ENCODE measurements around the gene RHCG.

Gene RHCG

DNA sequence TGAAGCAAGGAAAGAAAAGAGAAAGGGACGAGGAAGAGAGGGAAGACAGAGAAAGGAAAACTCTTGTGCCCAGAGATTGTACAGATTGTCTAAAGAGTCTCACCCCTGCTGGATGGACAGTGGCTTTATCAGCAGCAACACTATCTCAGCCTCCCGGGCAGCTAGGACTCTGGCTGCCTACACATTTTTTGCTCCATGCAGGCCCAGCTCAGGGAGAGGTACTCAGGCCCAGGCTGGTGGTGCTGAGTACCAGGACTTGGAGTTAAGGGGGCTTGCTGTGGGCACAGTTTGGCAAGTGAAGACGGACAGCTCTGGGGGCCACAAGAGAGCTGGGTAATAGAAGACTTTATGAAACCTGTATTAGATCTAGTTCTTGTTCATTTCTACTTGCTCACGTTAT, 19.1 kb upstream of the RHCG start:
- no peak for DNase-seq
- TF ChIP-seq POLR2A (IDR thresholded peaks at IDR 0.05; ENCODE audit: low read length): no peak
- no peak for TF ChIP-seq GATA1 (IDR thresholded peaks at IDR 0.05; ENCODE audit: low read depth, low read length)

DNA sequence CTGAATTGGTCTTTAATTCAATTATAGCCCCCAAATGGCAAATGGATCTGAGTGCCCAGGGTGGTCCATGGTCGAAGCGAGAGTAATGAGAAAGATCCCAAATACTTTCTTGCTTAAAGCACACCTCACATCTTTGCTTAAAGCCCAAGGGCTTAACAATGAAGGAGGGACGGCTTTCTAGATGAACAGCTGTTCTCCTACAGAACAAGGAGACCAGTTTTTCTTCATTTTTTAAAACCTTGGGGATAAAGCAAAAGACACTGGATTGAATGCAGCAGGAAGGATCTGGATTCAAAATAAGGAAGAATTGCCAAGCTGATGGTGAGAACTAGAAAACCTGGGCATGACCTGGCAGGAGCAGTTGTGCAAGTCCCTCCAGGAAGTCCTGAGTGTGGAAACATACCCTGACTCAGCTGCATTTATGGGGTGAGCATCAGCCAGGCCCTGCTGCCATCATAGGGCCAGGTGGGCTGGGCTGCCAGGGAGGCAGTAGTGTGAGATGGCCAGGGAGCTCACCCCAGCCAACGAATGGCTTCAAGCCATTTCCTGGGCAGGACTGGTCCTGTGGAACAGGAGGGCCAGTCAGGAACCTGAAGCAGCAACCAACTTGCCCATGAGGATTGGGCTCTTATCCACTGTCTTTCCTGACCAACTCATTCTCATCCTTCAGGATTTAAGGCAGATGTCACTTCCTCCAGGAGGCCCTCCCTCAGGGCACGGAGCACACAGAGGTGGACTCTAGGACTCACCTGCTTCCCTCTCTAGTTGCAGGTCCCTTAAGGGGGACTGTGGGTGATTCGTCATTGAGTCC, 18.4 kb upstream of the RHCG start:
- TF ChIP-seq GATA1 (IDR thresholded peaks at IDR 0.05; ENCODE audit: low read depth, low read length) (no peak), POLR2A (IDR thresholded peaks at IDR 0.05; ENCODE audit: low read length) (no peak)
- no peak for DNase-seq

DNA sequence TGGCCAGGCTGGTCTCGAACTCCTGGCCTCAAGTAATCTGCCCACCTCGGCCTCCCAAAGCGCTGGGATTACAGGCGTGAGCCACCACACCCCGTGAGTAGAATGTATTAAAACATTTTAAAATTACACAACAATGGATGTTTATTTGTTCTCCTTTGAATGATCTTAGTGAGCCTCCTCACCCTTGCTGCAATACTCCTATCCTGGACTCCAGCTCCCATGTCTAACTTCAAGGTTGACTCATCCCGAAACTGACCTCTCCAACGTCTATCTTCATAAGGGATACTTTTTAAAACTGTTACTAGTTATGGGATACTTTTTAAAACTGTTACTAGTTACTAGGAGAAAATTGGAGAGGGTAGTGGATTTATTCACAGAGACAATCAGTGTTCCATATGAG, 17.8 kb upstream of the RHCG start:
- no peak for DNase-seq
- TF ChIP-seq POLR2A (IDR thresholded peaks at IDR 0.05; ENCODE audit: low read length) (no peak), GATA1 (IDR thresholded peaks at IDR 0.05; ENCODE audit: low read depth, low read length) (no peak)

DNA sequence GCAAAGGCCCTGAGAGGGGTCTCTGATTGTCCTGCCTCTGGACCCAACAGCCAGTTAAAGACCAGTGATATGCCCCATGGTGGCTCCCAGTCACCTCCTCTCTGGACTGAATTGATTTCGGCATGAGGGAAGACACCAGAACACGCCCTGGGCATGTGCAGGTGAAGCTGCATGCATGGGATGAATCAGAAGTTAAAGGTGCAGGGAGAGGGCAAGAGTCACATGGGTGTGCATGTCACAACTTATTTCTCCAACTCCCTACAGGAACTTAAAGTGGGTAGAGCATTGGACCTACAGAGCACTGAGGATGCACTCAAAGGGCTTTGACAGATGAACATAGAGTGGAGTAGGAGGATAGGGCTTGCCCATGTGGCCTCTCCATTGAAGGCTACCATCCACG, 16.9 kb upstream of the RHCG start:
- DNase-seq: no peak
- TF ChIP-seq POLR2A (IDR thresholded peaks at IDR 0.05; ENCODE audit: low read length): no peak
- no peak for TF ChIP-seq GATA1 (IDR thresholded peaks at IDR 0.05; ENCODE audit: low read depth, low read length)

DNA sequence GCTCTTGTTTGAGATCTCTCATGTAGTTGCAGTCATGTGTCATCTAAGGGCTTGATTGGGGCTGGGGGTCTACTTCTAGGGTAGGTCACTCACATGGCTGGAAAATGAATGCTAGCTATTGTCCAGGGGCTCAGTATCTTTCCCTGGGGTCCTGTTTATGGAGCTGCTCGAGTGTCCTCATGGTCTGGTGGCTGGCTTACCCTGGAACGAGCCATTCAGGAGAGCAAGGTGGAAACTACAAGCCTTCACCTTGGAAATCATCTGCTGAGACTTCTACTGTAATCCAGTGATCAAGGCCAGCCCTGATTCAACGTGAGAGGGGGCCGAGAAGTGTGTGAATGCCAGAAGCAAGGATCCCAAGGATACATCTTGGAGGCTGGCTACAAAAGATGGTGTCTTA, 16.2 kb upstream of the RHCG start:
- TF ChIP-seq POLR2A (IDR thresholded peaks at IDR 0.05; ENCODE audit: low read length) (no peak), GATA1 (IDR thresholded peaks at IDR 0.05; ENCODE audit: low read depth, low read length) (no peak)
- no peak for DNase-seq

DNA sequence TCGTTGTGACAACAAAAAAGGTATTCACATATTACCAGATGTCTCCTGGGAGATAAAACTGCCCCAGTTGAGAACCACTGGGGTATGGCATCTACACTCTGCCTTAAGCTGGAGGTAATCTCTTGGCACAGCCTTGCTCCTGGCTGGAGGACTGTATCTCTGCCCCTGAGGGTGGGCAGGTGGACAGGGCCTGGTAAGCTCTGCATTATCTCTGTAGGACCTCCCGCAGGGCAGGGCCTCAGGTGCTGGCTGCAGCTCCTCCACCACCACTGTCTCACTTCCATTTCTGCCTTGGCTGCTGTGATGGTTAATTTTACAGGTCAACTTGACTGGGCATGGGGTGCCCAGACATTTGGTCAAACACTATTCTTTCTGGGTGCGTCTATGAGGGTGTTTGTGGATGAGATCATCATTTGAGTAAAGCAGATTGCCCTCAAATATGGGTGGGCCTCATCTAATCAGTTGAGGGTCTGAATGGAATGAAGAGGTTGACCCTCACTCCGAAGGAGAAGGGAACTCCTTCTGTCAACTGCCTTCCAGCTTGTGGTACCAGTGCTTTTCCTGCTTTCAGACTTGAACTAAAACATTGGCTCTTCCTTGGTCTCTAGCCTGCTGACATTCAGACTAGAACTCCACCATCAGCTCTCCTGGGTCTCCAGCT, 9.8 kb upstream of the RHCG start:
- TF ChIP-seq POLR2A (IDR thresholded peaks at IDR 0.05; ENCODE audit: low read length): no peak
- no peak for TF ChIP-seq GATA1 (IDR thresholded peaks at IDR 0.05; ENCODE audit: low read depth, low read length)
- DNase-seq: no peak

DNA sequence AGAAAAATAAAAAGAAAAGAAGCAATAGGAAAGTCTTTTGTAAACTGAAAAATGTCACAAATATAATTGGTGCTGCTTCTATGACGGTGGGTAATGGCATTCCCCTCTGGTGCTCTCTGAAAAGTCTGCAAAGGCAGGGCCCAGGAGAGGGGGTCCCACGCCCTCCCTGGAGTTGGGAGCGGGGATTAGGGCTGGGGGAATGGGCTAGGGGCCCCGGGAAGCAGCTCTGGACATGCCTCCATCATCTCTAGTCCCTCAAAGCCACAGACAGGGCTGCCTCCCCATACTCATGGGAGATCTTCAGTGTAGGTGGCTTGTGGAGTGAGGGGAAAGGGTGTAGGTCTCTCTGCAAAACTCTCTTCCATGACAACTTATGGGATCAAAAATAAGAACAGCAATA, 7.8 kb upstream of the RHCG start:
- DNase-seq: no peak
- no peak for TF ChIP-seq POLR2A (IDR thresholded peaks at IDR 0.05; ENCODE audit: low read length)
- TF ChIP-seq GATA1 (IDR thresholded peaks at IDR 0.05; ENCODE audit: low read depth, low read length): no peak

DNA sequence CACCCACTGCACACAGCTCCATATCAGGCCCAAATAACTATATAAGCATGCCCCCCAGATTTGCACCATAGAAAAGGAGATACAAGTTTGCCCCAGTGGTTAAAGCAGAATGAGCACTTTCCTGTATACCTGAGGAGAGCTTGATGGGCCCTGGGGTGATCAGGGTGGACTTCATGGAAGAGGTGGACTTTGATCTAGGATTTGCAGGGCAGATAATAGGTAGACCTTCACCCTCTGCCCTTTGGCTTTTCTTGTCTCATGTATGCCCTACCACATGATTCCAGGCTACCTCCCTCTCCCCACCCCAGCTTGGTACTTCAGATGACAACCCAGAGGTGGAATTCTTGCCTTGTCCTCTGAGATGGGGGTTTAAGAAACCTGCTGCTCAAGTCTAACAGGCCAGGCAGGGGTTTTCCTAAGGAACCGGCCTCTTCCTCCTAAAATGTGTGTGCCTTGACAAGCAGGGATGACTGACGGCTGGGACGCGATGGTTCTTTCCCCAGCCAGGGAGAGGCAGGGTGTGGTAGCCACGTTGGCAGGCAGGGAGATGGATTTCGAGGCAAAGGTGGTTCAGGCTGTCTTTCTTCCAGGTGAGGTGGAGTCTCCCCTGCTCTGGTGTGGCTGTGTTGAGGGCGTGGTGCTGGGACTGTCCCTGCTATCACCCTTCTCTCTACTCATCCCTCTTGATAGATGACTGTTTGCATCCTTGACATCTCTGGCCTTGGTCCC, 6.6 kb upstream of the RHCG start:
- TF ChIP-seq GATA1 (IDR thresholded peaks at IDR 0.05; ENCODE audit: low read depth, low read length) (no peak), POLR2A (IDR thresholded peaks at IDR 0.05; ENCODE audit: low read length) (no peak)
- no peak for DNase-seq

DNA sequence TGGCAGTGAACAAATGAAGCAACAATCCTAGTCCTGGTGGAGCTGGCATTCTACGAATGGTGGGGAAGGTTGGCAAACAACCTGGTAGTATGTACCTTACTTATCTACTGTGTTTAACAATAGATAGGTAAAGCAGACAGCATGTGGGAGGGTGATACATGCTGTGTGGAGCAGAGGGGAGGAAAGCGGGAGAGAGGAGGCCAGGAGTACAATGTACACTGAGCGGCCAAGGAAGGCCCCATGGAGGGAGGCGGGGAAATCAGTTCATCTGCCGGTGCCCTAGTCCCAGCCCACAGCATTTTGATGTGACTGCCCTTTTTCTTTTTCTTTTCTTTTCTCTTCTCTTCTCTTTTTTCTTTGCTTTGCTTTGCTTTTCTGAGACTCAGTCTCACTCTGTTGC, 5.3 kb upstream of the RHCG start:
- no peak for TF ChIP-seq GATA1 (IDR thresholded peaks at IDR 0.05; ENCODE audit: low read depth, low read length)
- no peak for TF ChIP-seq POLR2A (IDR thresholded peaks at IDR 0.05; ENCODE audit: low read length)
- no peak for DNase-seq

DNA sequence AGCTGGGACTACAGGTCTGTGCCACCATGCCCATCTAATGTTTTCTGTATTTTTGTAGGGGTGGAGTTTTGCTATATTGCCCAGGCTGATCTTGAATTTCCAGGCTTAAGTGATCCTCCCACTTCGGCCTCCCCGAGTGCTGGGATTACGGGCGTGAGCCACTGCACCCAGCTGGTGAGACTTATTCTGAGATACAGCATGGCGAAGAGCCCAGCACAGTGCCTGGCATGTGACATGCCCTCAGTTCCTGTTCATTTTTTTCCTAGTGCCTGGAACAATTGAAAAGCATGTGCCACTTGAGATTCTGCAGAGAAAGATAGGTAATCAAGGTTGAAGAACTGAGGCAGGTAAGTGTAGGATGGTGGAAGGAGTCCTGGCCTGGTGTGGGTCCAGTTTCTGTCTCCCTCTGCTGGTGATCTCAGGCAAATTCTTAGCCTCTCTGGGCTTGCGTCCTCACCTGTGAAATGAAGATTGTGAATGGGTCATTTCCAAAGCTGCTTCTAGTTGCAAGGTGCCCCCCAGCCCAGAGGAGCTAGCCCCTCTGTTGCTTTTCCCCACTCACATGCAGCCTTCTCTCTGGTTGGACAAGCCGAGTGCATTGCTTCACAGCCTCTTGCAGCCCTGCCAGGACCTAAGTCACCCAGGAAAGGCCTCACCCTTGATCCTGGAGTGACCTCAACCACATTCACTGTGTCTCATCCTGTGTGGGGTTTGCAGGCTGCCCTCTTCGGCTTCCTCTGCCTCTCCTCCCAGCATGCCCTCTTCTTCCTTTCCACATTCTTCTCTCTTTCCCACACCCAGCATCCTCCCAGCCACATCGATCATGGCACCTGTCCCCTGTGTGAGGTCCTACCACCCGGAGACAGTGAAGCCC, 4.3 kb upstream of the RHCG start:
- DNase-seq: no peak
- no peak for TF ChIP-seq POLR2A (IDR thresholded peaks at IDR 0.05; ENCODE audit: low read length)
- TF ChIP-seq GATA1 (IDR thresholded peaks at IDR 0.05; ENCODE audit: low read depth, low read length): no peak

DNA sequence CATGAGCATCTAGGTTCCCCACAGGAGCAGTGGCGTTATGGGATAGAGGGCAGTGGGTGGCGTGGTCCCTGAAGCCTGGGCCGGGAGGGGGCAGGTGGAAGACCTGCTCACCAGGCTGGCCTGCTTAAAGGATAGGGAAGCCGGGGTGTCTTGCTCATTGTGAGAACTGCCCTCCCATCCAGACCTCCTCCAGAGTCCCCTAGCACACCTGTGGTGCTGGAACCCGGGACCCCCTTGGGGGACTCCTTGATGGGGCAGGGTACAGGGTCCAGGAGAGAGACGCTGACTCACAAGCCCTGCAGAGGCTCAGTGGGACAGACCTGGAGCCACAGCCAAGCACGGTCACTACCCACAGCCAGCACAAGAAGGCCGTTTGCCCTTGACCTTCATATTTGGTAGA, 2.8 kb upstream of the RHCG start:
- no peak for DNase-seq
- TF ChIP-seq POLR2A (IDR thresholded peaks at IDR 0.05; ENCODE audit: low read length): no peak
- no peak for TF ChIP-seq GATA1 (IDR thresholded peaks at IDR 0.05; ENCODE audit: low read depth, low read length)

DNA sequence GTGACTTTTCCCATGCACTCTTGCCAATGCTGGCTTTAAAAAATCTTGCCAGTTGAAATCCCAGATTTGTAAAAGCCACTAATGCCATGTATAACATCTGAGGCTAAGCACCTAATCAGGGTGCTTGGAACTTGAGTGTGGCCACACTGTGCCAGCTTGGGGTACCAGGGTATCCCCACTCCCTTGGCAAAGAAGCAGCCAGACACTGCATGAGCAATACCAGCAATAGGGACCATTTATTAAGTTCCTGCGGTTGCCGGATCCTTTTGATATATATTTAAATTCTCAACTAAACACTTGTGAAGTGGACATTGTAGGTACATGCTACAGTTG, 2.2 kb upstream of the RHCG start:
- TF ChIP-seq GATA1 (IDR thresholded peaks at IDR 0.05; ENCODE audit: low read depth, low read length) (no peak), POLR2A (IDR thresholded peaks at IDR 0.05; ENCODE audit: low read length) (no peak)
- no peak for DNase-seq

DNA sequence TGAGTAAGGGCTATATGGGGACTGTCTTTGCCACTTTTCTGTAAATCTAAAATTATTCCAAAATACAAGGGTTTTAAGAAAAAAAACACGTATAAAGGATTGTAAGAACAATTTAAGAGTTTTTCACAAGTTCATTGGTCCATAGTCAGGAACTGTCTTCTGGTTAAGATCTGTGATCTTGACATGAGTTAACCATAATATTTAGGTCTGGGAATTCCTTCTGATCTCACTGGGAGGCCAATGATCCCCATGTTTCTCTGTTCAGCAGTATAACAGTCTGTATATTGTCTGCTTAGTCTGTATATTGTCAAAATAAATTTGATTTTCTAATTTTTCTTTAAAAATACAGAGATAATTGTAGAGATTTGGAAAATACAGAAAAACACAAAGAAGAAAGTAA, 848 bp upstream of the RHCG start:
- no peak for DNase-seq
- TF ChIP-seq GATA1 (IDR thresholded peaks at IDR 0.05; ENCODE audit: low read depth, low read length) (no peak), POLR2A (IDR thresholded peaks at IDR 0.05; ENCODE audit: low read length) (no peak)
